ENCODE data around the gene SLC24A3.

GRCh38 chr20:19544684-19545083, 332.2 kb downstream of the SLC24A3 start:
- TF ChIP-seq POLR2A (IDR thresholded peaks at IDR 0.05): no peak
- no peak for TF ChIP-seq CTCF (IDR thresholded peaks at IDR 0.05)
